Activated naive CD8-positive, alpha-beta T cell treated with anti-CD3 and anti-CD28 coated beads, Interleukin-2, amount 10 ng/mL, durations not matched to agents 7 days and 5 days (primary cell): ENCODE data around the gene MSLN. TPM values are rescaled to one million over a fixed set of nuclear protein-coding genes. Genes with fewer than 3 reads are reported as not detected.
A peak's percentile ranks its signal among the peaks of the same experiment; 100 is the strongest.

Experiments
- ATAC-seq: fragments of 150-1000 bp; cut with Tn5 transposase; one replicate; pipeline ENCODE4 v1.10.0; 2021; ENCODE audit warnings: low read depth, moderate library complexity
- POLR2A ChIA-PET: fragments of 350-600 bp; sonication (Branson Sonifier 250); formaldehyde crosslinking; loops from one replicate; lab custom pipeline; 2021; ENCODE audit warnings: antibody characterized with exemption; lab: Charles Lee
- DNase-seq: peaks from one replicate; pipeline ENCODE4 v3.0.0; 2021
- H3K27ac Mint-ChIP-seq: one replicate; pipeline ENCODE4 v1.8.0; 2022; ENCODE audit warnings: mild to moderate bottlenecking, mixed read lengths
- H3K27me3 Mint-ChIP-seq: one replicate; pipeline ENCODE4 v1.8.0; 2022; ENCODE audit warnings: mild to moderate bottlenecking, moderate library complexity, mixed read lengths
- H3K36me3 Mint-ChIP-seq: one replicate; pipeline ENCODE4 v1.8.0; 2021; ENCODE audit warnings: mild to moderate bottlenecking, mixed read lengths
- H3K4me1 Mint-ChIP-seq: one replicate; pipeline ENCODE4 v1.8.0; 2021; ENCODE audit warnings: mixed read lengths
- H3K4me3 Mint-ChIP-seq: one replicate; pipeline ENCODE4 v1.8.0; 2022; ENCODE audit warnings: mild to moderate bottlenecking, moderate library complexity, mixed read lengths
- H3K9me3 Mint-ChIP-seq: one replicate; pipeline ENCODE4 v1.8.0; 2021; ENCODE audit warnings: mixed read lengths
- total RNA-seq, 2 experiments: library from RNA; stranded (reverse); gene quantifications; one replicate each; pipeline ENCODE4 v1.2.3, GENCODE V29; 2021

Gene MSLN
- total RNA-seq, 2 experiments from 2014 or later: not detected

DNA sequence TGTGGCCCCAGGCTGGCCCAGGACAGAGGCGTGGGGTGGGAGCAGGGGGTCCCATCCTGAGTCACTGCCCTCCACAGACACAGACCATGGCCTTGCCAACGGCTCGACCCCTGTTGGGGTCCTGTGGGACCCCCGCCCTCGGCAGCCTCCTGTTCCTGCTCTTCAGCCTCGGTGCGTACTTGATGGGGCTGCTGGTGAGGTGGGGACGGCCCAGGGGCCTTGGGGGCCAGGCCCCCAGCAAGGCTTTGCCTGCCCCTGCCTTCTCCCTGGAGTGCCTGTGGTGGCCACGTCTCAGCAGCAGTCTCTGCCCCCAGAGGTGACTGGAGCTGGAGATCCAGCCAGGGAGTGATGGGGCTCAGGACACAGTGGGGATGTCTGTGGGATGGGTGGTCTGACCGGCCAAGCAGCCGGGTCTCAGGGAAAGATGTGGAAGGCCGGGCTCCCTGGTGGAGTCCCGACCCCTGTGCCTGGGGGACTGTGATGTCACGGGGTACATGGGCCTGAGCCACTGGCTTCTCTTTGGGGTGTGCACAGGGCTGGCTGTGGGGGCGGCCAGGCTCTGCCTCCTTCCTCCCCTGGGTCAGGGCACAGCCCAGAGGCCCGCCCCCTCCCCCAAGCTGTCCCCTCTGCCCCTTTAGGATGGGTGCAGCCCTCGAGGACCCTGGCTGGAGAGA is 2.2 kb downstream of the MSLN start:
- Mint-ChIP-seq H3K4me3 (no peak overlapping the region), H3K4me1 (peaks cover 2% of the 10 kb centered on the region), H3K27ac (no peak overlapping the region), H3K9me3 (no peaks in the 10 kb centered on the region), H3K36me3 (no peaks in the 10 kb centered on the region), H3K27me3 (no peaks in the 10 kb centered on the region)
- POLR2A ChIA-PET: no interaction called here
- no peak for DNase-seq
- ATAC-seq: no peak

- Mint-ChIP-seq H3K36me3 (no peaks in the 10 kb centered on the region), H3K27ac (no peak overlapping the region), H3K4me3 (no peak overlapping the region), H3K9me3 (no peaks in the 10 kb centered on the region), H3K27me3 (no peaks in the 10 kb centered on the region), H3K4me1 (no peaks in the 10 kb centered on the region)
- DNase-seq (no peak), ATAC-seq (no peak)
- POLR2A ChIA-PET: no interaction called here
Observed at GRCh38 chr16:763369-764183, 3.0 kb downstream of the MSLN start.

DNA sequence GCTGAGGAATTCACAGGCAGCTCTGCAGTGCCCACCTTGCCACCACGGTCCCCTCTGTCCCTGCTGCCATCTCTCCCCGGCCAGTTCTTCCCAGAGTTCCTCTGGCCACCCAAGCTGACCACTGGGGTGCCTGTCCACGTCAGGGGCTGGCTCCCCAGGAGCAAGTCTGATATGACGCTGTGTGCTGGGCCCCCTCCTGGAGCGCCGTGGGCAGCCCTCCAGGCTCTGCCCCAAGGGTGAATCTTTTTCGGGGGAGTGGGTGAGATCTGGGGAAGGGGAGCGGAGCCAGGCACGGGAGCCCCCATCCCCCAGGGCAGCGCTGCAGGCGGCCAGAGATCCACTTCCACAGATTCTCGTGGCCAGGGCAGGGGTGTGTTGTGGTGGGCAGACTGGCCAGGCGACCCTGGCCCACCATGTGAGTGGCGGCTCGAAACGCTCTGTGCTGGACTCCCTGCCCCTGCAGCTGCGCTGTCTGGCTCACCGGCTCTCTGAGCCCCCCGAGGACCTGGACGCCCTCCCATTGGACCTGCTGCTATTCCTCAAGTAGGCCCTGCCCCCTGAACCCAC is 3.7 kb downstream of the MSLN start:
- Mint-ChIP-seq H3K36me3 (no peaks in the 10 kb centered on the region), H3K27ac (no peak overlapping the region), H3K4me3 (no peak overlapping the region), H3K27me3 (no peaks in the 10 kb centered on the region), H3K9me3 (no peaks in the 10 kb centered on the region), H3K4me1 (no peaks in the 10 kb centered on the region)
- POLR2A ChIA-PET: no interaction called here
- no peak for ATAC-seq
- no peak for DNase-seq

- H3K27ac Mint-ChIP-seq: no peak overlapping the region
- no peaks in the 10 kb centered on the region for H3K27me3 Mint-ChIP-seq
- POLR2A ChIA-PET: no interaction called here
- H3K36me3 Mint-ChIP-seq: no peaks in the 10 kb centered on the region
- DNase-seq (no peak), ATAC-seq (no peak)
- no peaks in the 10 kb centered on the region for H3K4me1 Mint-ChIP-seq
- H3K4me3 Mint-ChIP-seq: no peak overlapping the region
- H3K9me3 Mint-ChIP-seq: no peaks in the 10 kb centered on the region
Observed at GRCh38 chr16:764848-765487, 4.4 kb downstream of the MSLN start.

DNA sequence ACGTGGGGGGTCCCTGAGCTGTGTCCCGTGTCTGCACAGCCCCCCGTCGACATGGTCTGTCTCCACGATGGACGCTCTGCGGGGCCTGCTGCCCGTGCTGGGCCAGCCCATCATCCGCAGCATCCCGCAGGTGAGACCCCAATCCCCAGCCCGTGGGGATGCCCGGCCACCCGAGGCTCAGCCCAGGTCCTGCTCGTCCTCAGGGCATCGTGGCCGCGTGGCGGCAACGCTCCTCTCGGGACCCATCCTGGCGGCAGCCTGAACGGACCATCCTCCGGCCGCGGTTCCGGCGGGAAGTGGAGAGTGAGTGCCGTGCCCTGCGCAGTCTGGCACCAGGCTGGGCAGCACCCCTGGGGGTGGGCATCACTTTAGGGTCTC is 4.9 kb downstream of the MSLN start:
- H3K27me3 Mint-ChIP-seq: no peaks in the 10 kb centered on the region
- POLR2A ChIA-PET: no interaction called here
- ATAC-seq: no peak

GRCh38 chr16:766008-766819 is 5.7 kb downstream of the MSLN start:
- DNase-seq (no peak), ATAC-seq (no peak)
- no peaks in the 10 kb centered on the region for H3K9me3 Mint-ChIP-seq
- POLR2A ChIA-PET: no interaction called here
- no peak overlapping the region for H3K4me3 Mint-ChIP-seq
- no peaks in the 10 kb centered on the region for H3K4me1 Mint-ChIP-seq
- no peaks in the 10 kb centered on the region for H3K27me3 Mint-ChIP-seq
- H3K36me3 Mint-ChIP-seq: no peaks in the 10 kb centered on the region
- no peak overlapping the region for H3K27ac Mint-ChIP-seq

More for the DNA sequence above, 4.9 kb downstream of the MSLN start:
- H3K4me1 Mint-ChIP-seq: no peaks in the 10 kb centered on the region
- no peaks in the 10 kb centered on the region for H3K36me3 Mint-ChIP-seq
- H3K27ac Mint-ChIP-seq: no peak overlapping the region
- H3K9me3 Mint-ChIP-seq: no peaks in the 10 kb centered on the region
- DNase-seq: no peak
- H3K4me3 Mint-ChIP-seq: no peak overlapping the region

- Mint-ChIP-seq H3K36me3 (no peaks in the 10 kb centered on the region), H3K9me3 (no peaks in the 10 kb centered on the region), H3K4me3 (no peak overlapping the region), H3K27me3 (no peaks in the 10 kb centered on the region), H3K4me1 (no peaks in the 10 kb centered on the region), H3K27ac (no peak overlapping the region)
- ATAC-seq (no peak), DNase-seq (peak; percentile 32)
- POLR2A ChIA-PET: no interaction called here
Observed at GRCh38 chr16:766820-767640, 6.5 kb downstream of the MSLN start.

DNA sequence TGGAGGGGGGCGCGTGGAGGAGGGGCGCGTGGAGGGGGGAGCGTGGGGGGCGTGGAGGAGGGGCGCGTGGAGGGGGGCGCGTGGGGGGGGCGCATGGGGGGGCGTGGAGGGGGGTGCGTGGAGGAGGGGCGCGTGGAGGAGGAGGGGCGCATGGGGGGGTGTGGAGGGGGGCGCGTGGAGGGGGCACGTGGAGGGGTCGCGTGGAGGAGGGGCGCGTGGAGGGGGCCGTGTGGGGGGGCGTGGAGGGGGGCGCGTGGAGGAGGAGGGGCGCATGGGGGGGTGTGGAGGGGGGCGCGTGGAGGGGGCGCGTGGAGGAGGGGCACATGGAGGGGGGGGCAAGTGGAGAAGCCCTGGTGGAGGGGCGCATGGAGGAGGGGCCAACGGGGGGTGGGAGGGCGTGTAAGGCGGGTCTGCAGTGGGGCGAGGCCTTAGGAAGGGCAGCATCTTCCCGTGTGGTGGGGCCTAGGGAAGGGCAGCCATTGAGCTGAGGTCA is 7.3 kb downstream of the MSLN start:
- Mint-ChIP-seq H3K36me3 (no peaks in the 10 kb centered on the region), H3K4me1 (no peaks in the 10 kb centered on the region), H3K4me3 (no peak overlapping the region), H3K27ac (no peak overlapping the region), H3K9me3 (no peaks in the 10 kb centered on the region), H3K27me3 (no peaks in the 10 kb centered on the region)
- ATAC-seq (no peak), DNase-seq (no peak)
- POLR2A ChIA-PET: no interaction called here

DNA sequence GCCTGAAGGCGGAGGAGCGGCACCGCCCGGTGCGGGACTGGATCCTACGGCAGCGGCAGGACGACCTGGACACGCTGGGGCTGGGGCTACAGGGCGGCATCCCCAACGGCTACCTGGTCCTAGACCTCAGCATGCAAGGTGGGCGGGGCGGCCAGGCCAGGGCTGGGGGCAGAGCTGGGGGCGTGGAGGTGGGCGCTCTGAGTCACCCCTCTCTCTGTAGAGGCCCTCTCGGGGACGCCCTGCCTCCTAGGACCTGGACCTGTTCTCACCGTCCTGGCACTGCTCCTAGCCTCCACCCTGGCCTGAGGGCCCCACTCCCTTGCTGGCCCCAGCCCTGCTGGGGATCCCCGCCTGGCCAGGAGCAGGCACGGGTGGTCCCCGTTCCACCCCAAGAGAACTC is 7.9 kb downstream of the MSLN start:
- Mint-ChIP-seq H3K27me3 (no peaks in the 10 kb centered on the region), H3K4me3 (no peak overlapping the region), H3K36me3 (no peaks in the 10 kb centered on the region), H3K4me1 (no peaks in the 10 kb centered on the region), H3K9me3 (no peaks in the 10 kb centered on the region), H3K27ac (no peak overlapping the region)
- DNase-seq: no peak
- POLR2A ChIA-PET: no interaction called here
- no peak for ATAC-seq

- no peaks in the 10 kb centered on the region for H3K4me1 Mint-ChIP-seq
- no peak overlapping the region for H3K27ac Mint-ChIP-seq
- no peak overlapping the region for H3K4me3 Mint-ChIP-seq
- no peak for ATAC-seq
- no peaks in the 10 kb centered on the region for H3K9me3 Mint-ChIP-seq
- POLR2A ChIA-PET: no interaction called here
- no peaks in the 10 kb centered on the region for H3K36me3 Mint-ChIP-seq
- no peaks in the 10 kb centered on the region for H3K27me3 Mint-ChIP-seq
- DNase-seq: no peak
Observed at GRCh38 chr16:769184-769784, 8.8 kb downstream of the MSLN start.

- no peaks in the 10 kb centered on the region for H3K36me3 Mint-ChIP-seq
- no peak for ATAC-seq
Observed at GRCh38 chr16:769934-770333, 9.4 kb downstream of the MSLN start.

DNA sequence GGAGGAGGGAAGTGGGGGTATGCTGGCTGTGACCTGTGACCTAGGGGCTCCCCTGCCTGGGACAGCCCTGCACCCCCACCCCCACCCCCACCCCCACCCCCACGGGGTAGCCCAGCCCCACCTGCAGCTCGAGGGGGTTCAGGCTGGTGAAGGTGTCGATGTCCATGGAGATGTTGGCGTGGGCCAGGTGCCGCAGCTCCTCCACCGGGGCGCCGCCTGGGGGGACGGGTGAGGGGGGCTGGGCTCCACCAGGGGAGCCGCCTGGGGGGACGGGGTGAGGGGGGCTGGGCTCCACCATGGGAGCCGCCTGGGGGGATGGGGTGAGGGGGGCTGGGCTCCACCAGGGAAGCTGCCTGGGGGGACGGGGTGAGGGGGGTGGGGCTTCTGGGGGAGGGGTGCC is 9.9 kb downstream of the MSLN start:
- Mint-ChIP-seq H3K36me3 (no peaks in the 10 kb centered on the region), H3K27ac (no peak overlapping the region), H3K9me3 (no peaks in the 10 kb centered on the region), H3K4me1 (no peaks in the 10 kb centered on the region), H3K4me3 (no peak overlapping the region), H3K27me3 (no peaks in the 10 kb centered on the region)
- POLR2A ChIA-PET: no interaction called here
- no peak for ATAC-seq
- no peak for DNase-seq

More at GRCh38 chr16:769934-770333, 9.4 kb downstream of the MSLN start:
- POLR2A ChIA-PET: no interaction called here
- no peaks in the 10 kb centered on the region for H3K9me3 Mint-ChIP-seq
- DNase-seq: no peak
- no peak overlapping the region for H3K27ac Mint-ChIP-seq
- no peak overlapping the region for H3K4me3 Mint-ChIP-seq
- H3K27me3 Mint-ChIP-seq: no peaks in the 10 kb centered on the region
- H3K4me1 Mint-ChIP-seq: no peaks in the 10 kb centered on the region
